ENCODE measurements around the gene MOV10.
A peak's percentile ranks its signal among the peaks of the same experiment; 100 is the strongest.

Gene MOV10

DNA sequence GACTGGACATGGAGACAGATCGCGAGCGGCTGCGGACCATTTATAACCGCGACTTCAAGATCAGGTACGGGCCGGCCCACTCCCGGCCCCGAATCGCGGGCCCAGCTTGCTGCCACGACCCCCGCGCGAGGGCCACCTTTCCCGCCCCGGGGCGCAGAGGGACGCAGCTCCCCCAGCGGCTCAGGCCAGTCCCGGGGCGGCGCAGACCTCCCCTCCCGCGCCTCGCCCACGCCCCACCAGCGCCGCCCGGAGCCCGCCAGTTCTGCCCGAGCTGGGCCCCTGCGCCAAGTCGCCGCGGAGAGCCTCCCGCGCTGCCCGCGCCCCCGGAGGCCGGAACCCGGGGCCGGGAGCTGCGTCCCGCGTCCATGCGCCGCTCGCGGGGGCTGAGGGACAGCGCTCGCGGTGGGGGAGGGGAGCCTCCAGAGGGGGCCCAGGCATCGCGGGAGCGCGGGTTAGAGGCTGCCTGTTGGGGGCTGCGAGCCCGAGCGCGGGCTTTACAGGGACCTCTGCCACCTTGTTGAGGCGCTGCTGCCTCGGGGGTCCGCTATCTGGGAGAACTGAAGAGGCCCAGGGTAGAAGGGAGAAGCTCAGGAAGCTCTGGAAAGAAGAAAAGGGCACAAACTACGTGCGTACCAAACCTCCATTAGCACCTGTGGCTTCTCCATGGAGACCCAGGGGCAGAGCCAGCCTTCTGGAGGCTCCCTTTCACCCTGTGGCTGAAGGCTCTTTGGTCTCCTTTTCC lies 698 bp downstream of the MOV10 start:
- DNase-seq = peak; percentile 8

DNA sequence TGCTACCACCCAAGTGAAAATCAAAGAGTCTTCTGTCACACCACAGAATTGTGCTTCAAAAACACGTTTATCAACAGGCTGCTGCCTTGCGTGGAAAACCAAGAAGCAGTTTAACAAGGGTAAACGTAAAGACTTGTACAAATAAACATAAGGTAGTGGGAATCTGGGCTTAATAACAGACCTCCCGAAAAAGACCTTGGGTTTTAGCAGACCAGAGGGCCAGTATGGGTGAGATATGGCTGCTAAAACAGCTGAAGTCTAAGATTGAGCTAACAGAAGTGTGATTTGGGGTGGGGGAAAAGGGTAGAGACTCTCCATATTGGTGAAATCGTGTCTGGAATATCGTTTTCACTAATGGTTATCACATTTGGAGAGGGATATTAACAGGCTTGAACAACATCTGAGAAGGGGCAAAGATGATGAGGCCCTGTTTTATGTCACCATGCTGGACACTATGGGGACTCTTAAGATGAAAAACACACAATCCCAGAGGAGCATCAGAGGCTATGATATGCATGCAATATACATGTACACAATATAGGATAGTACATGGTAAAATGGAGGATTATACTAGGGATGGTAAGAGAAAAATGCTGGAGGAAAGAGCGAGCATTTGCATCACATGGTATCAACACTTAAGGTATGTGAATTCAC lies 1.4 kb downstream of the MOV10 start:
- no peak for DNase-seq

- no peak for DNase-seq
These were observed 2.1 kb downstream of the MOV10 start for GRCh38 chr1:112676543-112676942.

- DNase-seq = no peak
These were observed 3.0 kb downstream of the MOV10 start for GRCh38 chr1:112677501-112677900.

- DNase-seq = no peak
These were observed 4.1 kb downstream of the MOV10 start for GRCh38 chr1:112678605-112679004.

- DNase-seq = no peak
These were observed 11.5 kb downstream of the MOV10 start for GRCh38 chr1:112685913-112686312.

DNA sequence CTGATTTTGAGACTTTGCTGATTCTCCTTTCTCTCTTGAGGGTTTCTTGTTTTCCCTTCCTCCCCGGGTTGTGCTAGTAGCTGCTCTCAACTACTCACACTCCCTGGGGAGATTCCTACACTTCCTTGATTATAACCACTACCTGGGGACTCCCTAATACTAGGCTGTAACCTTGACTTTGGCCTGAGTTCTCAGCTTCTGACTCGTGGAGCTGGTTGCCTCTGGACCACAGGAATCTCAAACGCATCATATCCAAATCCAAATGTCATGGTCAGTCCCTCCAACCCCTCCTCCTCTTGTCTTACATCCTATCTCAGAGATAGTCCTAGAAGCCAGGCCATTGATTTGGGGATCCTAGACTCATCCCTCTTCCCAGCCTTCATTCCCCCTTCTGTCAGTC lies 12.0 kb downstream of the MOV10 start:
- no peak for DNase-seq

GRCh38 chr1:112686835-112687234 lies 12.4 kb downstream of the MOV10 start:
- no peak for DNase-seq

DNA sequence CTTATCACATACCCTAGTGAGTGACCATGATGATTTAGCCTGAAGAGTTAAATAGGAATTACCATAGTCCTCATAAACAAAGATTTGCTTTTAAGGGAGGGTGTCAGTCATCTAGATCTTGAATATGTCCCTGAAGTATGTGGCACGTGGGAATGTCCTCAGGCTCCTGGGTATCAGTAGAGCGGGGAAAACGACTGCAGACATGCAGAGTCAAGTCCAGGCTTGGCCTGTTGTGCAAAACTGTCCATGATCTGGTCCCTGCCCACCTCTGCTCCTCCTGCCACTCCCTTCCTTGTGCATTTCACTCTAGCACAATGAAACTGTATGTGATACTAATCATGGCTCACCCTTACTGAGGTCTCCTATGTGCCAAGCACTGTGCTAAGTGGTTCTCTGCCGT lies 12.9 kb downstream of the MOV10 start:
- no peak for DNase-seq

GRCh38 chr1:112687785-112688496 lies 13.5 kb downstream of the MOV10 start:
- no peak for DNase-seq

- no peak for DNase-seq
These were observed 14.3 kb downstream of the MOV10 start for GRCh38 chr1:112688781-112689193.

GRCh38 chr1:112689196-112689841 lies 14.9 kb downstream of the MOV10 start:
- no peak for DNase-seq

- no peak for DNase-seq
These were observed 15.4 kb downstream of the MOV10 start for GRCh38 chr1:112689842-112690237.

GRCh38 chr1:112692681-112693080 lies 18.2 kb downstream of the MOV10 start:
- no peak for DNase-seq

DNA sequence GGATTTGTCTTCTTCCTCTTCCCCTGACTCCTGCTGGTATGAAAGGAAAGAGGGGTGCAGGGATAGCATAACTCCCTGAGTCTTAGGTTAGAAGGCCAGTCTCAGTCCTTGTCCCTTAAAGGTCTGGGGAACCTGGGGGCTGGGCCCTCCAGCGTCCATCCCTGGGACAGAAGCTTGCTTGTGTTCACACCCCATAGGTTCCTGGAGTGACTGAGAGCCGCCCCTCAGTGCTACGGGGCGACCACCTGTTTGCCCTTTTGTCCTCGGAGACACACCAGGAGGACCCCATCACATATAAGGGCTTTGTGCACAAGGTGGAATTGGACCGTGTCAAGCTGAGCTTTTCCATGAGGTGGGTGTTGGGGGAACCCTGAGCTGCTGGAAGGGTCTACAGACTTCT lies 19.4 kb downstream of the MOV10 start:
- no peak for DNase-seq

GRCh38 chr1:112694363-112694929 lies 20.0 kb downstream of the MOV10 start:
- DNase-seq = no peak

GRCh38 chr1:112695276-112695675 lies 20.8 kb downstream of the MOV10 start:
- DNase-seq = no peak

DNA sequence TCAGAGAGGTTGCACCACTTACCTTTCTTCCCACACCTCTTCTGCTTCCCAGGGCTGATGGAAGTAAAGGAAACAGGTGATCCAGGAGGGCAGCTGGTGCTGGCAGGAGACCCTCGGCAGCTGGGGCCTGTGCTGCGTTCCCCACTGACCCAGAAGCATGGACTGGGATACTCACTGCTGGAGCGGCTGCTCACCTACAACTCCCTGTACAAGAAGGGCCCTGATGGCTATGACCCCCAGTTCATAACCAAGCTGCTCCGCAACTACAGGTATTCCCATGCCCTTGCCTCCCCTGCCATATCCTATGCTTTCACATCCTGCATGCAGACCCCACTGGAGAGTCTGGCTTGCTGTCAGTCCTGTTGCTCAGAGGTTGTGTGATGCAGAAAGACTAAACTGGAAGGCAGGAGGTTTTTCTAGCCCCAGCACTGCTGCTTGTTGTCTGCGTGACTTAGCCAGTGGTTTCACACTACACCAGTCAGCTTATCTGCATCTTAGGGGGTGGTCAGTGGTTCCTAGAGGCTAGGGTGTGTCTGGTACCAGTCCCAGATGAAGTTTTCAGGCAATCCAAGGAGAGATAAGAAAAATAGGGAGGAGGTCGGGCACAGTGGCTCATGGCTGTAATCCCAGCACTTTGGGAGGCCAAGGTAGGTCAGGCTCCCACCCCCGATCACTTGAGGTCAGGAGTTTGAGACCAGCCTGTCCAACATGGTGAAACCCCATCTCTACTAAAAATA lies 22.3 kb downstream of the MOV10 start:
- no peak for DNase-seq

GRCh38 chr1:112697781-112698201 lies 23.3 kb downstream of the MOV10 start:
- no peak for DNase-seq

DNA sequence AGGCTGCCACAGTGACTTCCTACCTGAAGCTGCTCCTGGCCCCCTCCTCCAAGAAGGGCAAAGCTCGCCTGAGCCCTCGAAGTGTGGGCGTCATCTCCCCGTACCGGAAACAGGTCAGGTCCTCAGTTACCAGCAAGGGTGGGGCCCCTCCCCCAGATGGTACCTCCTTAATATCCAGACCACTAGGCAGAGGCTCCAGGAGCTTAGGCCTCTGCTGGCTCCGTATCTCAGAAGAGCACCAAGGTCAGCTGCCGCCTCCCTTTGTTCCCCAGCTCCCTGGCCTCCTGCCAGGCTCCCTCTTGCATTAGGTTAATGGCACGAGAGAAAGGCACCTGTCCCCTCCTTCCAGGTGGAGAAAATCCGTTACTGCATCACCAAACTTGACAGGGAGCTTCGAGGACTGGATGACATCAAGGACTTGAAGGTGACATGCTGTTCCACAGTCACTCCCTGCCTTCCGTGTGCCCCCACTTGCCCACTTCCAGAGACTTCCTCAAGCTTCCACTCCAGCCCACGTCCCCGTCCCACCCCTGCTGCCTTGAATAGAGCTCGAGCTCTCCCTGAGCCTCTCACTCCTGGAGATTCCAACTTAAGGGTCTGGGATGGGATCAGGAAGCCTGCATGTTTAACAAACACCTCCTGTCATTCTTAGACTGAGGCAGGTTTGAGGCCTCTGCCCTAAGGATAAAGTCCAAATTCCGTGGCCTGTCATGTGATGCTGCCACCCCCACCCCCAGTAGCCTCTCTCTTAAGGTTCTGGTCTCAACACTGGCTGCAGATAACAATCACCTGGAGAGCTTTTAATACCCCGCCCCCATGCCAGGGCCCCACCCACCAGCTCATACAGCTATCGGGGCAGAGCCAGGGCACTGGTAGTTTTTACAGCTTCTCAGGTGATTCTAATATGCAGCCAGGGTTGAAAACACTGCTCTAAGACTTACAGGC lies 24.2 kb downstream of the MOV10 start:
- no peak for DNase-seq
